ENCODE data around the gene RIPK1.
A peak's percentile ranks its signal among the peaks of the same experiment; 100 is the strongest.

RIPK1 gene

GRCh38 chr6:3031857-3032640 lies 36.2 kb upstream of the RIPK1 start:
- DNase-seq = no peak
- Histone ChIP-seq H3K27ac (ENCODE audit: low read length) (no peak overlapping the region), H2AFZ (ENCODE audit: low read depth, low read length) (no peak overlapping the region), H3K27me3 (ENCODE audit: insufficient read depth, low read length, poor library complexity) (peaks cover 4% of the 10 kb centered on the region), H3K4me3 (ENCODE audit: low read depth in 1 of 2, low read length in 2 of 2) (no peak overlapping the region), H3K9ac (ENCODE audit: low read depth, low read length) (no peak overlapping the region), H3K36me3 (ENCODE audit: insufficient read depth, low read length) (no peaks in the 10 kb centered on the region), H3K4me1 (ENCODE audit: insufficient read depth, low read length) (peaks cover 8% of the 10 kb centered on the region), H4K20me1 (ENCODE audit: insufficient read depth, low read length) (no peaks in the 10 kb centered on the region), H3K79me2 (ENCODE audit: insufficient read depth, low read length) (no peaks in the 10 kb centered on the region), H3K9me3 (ENCODE audit: insufficient read depth, low read length, severe bottlenecking) (no peaks in the 10 kb centered on the region), H3K4me2 (ENCODE audit: insufficient read depth, low read length) (no peak overlapping the region)
- peak; percentile 68; the same call in 2 of the 3 replicates for ATAC-seq (ENCODE audit: insufficient read depth, low read depth)
- TF ChIP-seq, protein P1, sequence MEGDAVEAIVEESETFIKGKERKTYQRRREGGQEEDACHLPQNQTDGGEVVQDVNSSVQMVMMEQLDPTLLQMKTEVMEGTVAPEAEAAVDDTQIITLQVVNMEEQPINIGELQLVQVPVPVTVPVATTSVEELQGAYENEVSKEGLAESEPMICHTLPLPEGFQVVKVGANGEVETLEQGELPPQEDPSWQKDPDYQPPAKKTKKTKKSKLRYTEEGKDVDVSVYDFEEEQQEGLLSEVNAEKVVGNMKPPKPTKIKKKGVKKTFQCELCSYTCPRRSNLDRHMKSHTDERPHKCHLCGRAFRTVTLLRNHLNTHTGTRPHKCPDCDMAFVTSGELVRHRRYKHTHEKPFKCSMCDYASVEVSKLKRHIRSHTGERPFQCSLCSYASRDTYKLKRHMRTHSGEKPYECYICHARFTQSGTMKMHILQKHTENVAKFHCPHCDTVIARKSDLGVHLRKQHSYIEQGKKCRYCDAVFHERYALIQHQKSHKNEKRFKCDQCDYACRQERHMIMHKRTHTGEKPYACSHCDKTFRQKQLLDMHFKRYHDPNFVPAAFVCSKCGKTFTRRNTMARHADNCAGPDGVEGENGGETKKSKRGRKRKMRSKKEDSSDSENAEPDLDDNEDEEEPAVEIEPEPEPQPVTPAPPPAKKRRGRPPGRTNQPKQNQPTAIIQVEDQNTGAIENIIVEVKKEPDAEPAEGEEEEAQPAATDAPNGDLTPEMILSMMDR (IDR thresholded peaks at IDR 0.05; ENCODE audit: borderline replicate concordance, extremely low read depth, low read length, poor library complexity, severe bottlenecking) = peak; percentile 28
- TF ChIP-seq EZH2 (IDR thresholded peaks at IDR 0.05; ENCODE audit: borderline replicate concordance, low read depth, low read length, severe bottlenecking) = no peak

DNA sequence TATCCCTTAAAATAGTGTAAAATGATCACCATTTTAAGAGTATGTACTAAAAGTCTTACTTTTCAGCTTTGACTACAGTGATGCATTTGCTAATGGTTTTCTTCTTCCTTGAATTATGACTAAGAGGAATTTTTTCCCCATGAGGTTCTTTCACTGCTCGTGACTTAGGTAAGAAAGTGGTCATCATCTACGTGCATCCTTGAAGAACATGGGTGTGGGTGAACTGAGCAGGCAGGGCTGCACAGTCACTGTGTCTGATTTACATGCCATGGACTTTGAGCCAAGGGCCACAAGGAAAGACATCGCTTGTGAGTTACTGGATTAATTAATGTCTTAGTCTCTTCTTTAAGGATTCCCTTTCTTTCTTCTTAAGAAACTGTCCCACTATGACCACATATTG lies 35.3 kb upstream of the RIPK1 start:
- no peak for DNase-seq
- H3K36me3 ChIP-seq (ENCODE audit: insufficient read depth, low read length) = no peaks in the 10 kb centered on the region

DNA sequence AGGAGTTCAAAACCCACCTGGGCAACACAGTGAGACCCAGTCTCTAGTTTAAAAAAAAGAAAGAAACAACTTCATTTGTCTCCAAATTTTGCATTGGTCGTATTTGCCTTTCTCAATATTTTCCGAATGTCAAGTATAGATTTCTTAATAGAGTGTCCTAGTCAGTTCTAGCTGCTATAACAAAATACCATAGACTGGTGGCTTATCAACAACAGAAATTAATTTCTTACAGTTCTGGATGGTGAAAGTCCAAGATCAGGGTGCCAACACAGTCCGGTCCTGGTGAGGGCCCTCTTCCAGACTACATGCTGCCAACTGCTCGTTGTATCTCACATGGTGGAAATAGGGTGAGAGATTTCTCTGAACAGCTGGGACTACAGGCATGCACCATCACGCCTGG lies 34.6 kb upstream of the RIPK1 start:
- Histone ChIP-seq H3K4me1 (ENCODE audit: insufficient read depth, low read length) (no peaks in the 10 kb centered on the region), H3K27me3 (ENCODE audit: insufficient read depth, low read length, poor library complexity) (peaks cover 4% of the 10 kb centered on the region), H3K4me3 (ENCODE audit: low read depth in 1 of 2, low read length in 2 of 2) (no peak overlapping the region), H3K27ac (ENCODE audit: low read length) (no peak overlapping the region), H2AFZ (ENCODE audit: low read depth, low read length) (no peak overlapping the region), H4K20me1 (ENCODE audit: insufficient read depth, low read length) (no peaks in the 10 kb centered on the region), H3K4me2 (ENCODE audit: insufficient read depth, low read length) (no peak overlapping the region), H3K9ac (ENCODE audit: low read depth, low read length) (no peak overlapping the region), H3K9me3 (ENCODE audit: insufficient read depth, low read length, severe bottlenecking) (no peaks in the 10 kb centered on the region), H3K79me2 (ENCODE audit: insufficient read depth, low read length) (no peaks in the 10 kb centered on the region), H3K36me3 (ENCODE audit: insufficient read depth, low read length) (no peaks in the 10 kb centered on the region)
- DNase-seq (no peak), ATAC-seq (ENCODE audit: insufficient read depth, low read depth) (no peak)
- TF ChIP-seq, protein P1 (IDR thresholded peaks at IDR 0.05; ENCODE audit: borderline replicate concordance, extremely low read depth, low read length, poor library complexity, severe bottlenecking) = no peak
- TF ChIP-seq EZH2 (IDR thresholded peaks at IDR 0.05; ENCODE audit: borderline replicate concordance, low read depth, low read length, severe bottlenecking) = no peak

More for the DNA sequence above, 35.3 kb upstream of the RIPK1 start:
- Histone ChIP-seq H3K4me1 (ENCODE audit: insufficient read depth, low read length) (peaks cover 5% of the 10 kb centered on the region; the same call in 1 of the 2 replicates), H3K4me2 (ENCODE audit: insufficient read depth, low read length) (no peak overlapping the region), H3K9ac (ENCODE audit: low read depth, low read length) (no peak overlapping the region), H4K20me1 (ENCODE audit: insufficient read depth, low read length) (no peaks in the 10 kb centered on the region), H3K27me3 (ENCODE audit: insufficient read depth, low read length, poor library complexity) (peaks cover 4% of the 10 kb centered on the region), H2AFZ (ENCODE audit: low read depth, low read length) (no peak overlapping the region), H3K79me2 (ENCODE audit: insufficient read depth, low read length) (no peaks in the 10 kb centered on the region), H3K9me3 (ENCODE audit: insufficient read depth, low read length, severe bottlenecking) (no peaks in the 10 kb centered on the region), H3K4me3 (ENCODE audit: low read depth in 1 of 2, low read length in 2 of 2) (no peak overlapping the region), H3K27ac (ENCODE audit: low read length) (no peak overlapping the region)
- ATAC-seq (ENCODE audit: insufficient read depth, low read depth) = no peak
- no peak for TF ChIP-seq EZH2 (IDR thresholded peaks at IDR 0.05; ENCODE audit: borderline replicate concordance, low read depth, low read length, severe bottlenecking)
- TF ChIP-seq, protein P1 (IDR thresholded peaks at IDR 0.05; ENCODE audit: borderline replicate concordance, extremely low read depth, low read length, poor library complexity, severe bottlenecking) = no peak
